Posterior cingulate gyrus (tissue), 11 donors: Measurements from ENCODE around the gene TMEM119.
"Not testable (repeated sequence)": the region's sequence is repeated elsewhere in the genome, so short reads cannot be mapped to it uniquely, and the experiment has no call there.

Experiments used
- DNase-seq, 10 donors: peaks; one replicate each; pipeline versions ENCODE4 v3.0.0 to v3.0.0-alpha.2; 2020 to 2021; ENCODE audit warnings: mixed read lengths in 3 of 10
- intact Hi-C: fragments of 100-400 bp; cut with DNase I; formaldehyde crosslinking; loops from one replicate; pipeline ENCODE4 v1.15.1; 2023

The TMEM119 gene

DNA sequence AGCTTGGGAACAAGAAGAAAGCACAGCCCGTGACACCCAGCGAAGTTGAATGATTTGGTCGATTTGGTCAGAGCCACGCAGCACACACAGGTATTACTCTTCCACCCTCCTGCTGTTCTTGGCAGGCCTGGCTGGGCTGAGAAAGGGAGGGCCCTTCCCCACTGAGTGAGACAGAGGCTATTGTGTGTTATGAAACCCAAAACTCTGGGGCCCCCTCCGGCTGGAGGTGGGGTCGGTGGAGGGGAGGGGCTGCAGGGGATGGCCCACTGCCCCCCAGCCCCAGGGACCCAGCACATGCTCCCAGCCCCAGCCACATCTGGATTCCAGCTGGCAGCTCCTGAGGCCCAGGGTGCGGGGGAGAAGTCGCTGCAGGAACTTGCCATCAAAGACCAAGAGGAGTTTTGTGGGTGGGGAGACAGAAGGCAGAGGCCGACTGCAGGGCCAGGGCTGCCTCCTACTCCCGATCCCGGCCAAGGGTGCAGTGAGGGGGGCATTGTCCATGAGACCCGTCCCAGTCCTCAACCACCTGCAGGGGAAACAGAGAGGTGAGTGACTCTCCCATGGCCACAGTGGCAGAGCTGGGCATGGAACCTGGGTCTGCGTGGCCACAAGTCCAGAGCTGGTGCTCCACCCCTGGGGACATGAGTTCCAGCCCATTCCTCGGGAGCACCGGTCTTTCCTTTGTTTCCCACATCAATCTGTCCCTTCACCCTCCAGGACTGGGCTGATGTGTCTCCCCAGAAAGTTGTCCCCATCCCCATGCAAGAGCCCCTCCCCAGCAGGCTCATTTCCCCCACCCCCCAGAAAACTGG lies 8.7 kb downstream of the TMEM119 start:
- intact Hi-C loops = no loop called here
- DNase-seq = peak in 2 of 10 donors; percentile 63 to 74

DNA sequence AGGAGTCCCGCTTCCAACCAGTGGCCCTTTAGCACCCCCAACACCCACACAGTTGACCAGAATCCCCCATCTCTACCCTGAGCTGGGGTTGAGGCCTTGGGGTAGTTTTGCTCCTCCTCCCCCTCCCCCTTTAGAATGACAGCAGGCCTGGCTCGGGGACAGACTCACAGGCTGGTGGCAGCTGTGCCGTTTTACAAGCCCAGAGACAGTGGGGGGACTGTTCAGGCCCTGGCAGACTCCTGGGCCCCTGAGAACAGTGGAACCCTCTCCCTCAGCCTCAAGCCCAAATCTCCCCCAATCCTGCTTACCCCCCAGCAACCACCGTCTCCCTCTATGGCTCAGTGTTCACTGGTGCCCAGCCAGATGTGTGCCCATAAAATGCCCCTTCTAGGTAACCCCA lies 10.1 kb downstream of the TMEM119 start:
- peak in 9 of 10 donors; percentile 33 to 95 (median 68) for DNase-seq
- intact Hi-C loops = no loop called here

GRCh38 chr12:108586306-108586705 lies 11.6 kb downstream of the TMEM119 start:
- DNase-seq = peak in 1 of 10 donors; percentile 43
- intact Hi-C loops = no loop called here

DNA sequence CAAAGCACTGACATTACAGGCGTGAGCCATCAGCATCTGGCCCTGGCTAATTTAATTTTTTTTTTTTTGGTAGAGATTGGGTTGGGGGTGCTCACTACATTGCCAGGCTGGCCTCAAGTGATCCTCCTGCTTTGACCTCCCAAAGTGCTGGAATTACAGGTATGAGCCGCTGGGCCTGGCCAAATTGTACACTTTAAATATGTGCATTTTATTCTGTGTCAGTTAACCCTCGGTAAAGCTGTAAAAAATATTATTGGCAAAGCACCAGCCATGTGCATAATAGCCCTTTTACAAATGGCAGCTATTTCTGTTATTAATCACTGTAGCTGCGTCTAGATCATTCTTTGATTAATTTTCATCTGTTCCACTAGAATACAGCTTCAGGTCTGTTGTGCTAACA lies 12.0 kb downstream of the TMEM119 start:
- intact Hi-C loops = no loop called here
- DNase-seq = peak in 1 of 10 donors; percentile 22

DNA sequence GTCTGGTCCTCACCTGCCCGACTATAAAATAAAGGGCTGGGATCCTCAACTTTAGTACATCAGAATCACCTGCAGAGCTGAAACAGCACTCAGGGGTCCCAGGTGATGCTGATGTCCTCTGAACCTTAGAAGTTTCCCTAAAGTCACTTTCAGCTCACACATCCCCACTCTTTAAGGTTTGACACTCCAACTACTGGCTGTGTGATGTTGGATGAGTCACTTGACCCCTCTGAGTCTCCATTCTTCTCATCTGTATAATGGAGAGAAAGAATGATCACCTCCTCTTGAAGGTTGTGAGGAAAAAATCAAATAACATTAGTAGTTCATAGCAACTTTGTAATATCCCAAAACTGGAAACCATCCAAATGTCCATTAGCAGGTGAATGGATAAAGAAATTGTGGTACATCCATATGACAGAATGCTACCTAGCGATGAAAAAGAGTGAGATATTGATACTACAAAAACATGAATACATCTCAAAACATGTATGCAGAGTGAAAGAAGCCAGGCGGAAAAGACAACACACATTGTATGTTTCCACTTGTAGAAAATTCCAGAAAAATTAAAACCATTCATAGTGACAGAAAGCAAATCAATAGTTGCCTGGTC lies 13.3 kb downstream of the TMEM119 start:
- DNase-seq = no peak
- intact Hi-C loops = no loop called here

DNA sequence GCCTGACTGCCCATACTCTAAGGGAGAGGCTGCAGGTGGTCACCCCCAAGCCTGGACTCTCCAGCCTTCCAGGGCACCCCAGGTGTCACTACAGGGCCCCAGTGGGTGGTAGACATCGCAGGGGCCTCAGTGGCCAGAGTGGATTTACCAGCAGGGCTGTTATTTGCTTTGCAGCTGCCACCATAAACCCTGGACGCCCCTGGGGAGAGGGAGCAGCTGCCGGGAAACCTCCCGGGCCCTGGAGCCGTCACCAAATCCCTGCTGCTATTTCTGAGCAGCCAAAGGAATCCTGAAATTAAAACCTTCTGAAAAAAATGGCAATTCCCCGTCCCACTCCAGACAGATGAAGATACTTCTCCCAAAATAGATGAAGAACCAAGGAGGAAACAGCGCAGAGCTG lies 13.9 kb downstream of the TMEM119 start:
- peak in 2 of 10 donors; percentile 50 to 68 for DNase-seq
- intact Hi-C loops = no loop called here

- peak in 1 of 10 donors; percentile 60 for DNase-seq
- intact Hi-C loops = no loop called here
Observed at GRCh38 chr12:108582978-108583770, 14.7 kb downstream of the TMEM119 start.

- intact Hi-C loops = no loop called here
- peak in 1 of 10 donors; percentile 65 for DNase-seq
Observed at GRCh38 chr12:108582509-108582908, 15.4 kb downstream of the TMEM119 start.

DNA sequence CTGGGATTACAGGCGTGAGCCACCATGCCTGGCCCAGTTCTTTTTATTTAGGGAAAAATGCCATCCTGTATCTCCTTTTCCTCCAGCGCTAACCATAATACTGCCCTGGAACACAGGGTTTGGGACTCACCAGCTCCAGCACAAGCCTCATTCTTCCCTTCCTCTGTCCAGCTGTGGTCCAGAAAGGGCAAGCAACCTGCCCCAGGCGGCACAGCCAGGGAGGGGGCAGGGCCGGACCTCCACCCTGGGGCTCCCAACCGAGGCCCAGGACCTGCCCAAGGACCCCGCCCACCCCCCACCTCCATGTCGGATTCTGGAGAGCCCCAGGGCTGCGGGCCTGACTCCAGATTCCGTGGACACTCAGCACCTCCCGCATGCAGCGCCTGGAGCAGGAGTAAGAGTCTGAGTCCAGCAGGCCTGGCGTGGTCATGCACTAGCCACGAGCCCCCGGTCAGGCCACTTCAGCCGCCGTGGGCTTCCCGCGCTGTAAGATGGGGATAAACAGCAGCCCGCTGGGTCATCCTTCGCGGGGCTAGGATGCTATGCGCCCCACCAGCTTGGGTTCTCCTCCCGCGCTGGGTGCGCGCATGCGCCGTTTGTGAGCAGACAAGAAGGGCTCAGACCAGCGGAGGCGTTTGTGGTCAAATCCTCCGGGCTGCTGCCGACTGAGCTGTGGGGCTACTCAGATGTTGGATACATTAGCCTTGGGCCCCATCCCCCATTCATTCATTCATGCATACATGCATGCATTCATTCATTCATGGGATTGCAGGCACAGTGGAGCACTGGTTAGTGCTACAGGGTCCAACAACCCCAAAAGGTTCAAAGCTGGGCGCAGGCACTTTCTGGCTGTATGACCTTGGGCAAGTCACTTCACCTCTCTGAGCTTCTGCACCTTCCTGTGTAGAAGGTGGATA lies 16.3 kb downstream of the TMEM119 start:
- intact Hi-C loops = no loop called here
- peak in 1 of 10 donors; percentile 81 for DNase-seq

- intact Hi-C loops = no loop called here
- DNase-seq = peak in 1 of 10 donors; percentile 15
Observed at GRCh38 chr12:108580531-108580930, 17.4 kb downstream of the TMEM119 start.

DNA sequence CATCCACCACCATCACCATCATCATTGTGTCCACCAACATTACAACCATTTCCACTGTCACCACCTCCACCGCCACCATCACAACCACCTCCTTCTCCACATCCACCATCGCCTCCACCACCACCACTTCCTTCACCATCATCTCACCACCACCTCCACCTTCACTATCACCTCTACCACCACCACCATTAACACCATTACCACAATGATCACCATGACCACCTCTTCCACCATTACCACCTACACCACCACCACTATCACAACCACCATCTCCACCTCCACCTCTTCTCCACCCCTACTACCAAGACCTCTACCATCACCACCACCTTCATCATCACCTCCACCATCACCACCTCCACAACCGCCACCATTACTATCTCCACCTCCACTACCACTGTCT lies 19.1 kb downstream of the TMEM119 start:
- intact Hi-C loops = no loop called here
- peak in 1 of 10 donors; percentile 4 for DNase-seq

DNA sequence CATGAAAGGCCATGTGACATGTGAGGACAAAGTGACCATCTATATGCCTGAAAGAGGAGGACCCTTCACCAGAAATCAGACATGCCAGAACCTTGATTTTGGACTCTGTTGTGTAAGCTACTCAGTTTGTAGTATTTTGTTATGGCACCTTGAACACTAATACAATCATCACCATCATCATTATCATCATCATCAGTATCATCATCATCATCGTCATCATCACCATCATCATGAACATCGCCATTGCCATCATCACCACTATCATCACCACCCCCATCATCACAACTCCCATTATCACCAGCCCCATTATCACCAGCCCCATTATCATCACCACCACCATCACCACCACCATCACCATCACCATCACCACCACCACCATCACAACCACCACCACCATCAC lies 19.6 kb downstream of the TMEM119 start:
- intact Hi-C loops = no loop called here
- DNase-seq = no peak

DNA sequence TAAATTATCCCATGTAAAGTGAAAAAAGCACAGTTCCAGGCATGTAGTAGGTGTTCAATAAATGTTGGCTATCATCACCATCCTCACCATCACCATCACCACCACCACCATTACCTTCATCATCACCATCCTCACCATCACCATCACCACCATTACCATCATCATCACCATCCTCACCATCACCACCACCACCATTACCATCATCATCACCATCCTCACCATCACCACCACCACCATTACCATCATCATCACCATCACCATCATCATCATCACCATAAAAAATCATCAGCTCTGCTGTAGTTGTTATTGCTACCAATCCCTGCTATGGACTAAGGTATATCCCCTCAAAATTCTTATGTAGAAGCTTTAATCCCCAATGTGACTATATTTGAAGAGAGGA lies 20.4 kb downstream of the TMEM119 start:
- DNase-seq = no peak
- intact Hi-C loops = no loop called here

GRCh38 chr12:108576660-108577234 lies 21.1 kb downstream of the TMEM119 start:
- DNase-seq = peak in 1 of 10 donors; percentile 26
- intact Hi-C loops = no loop called here

- peak in 1 of 10 donors; percentile 14 for DNase-seq
- intact Hi-C loops = no loop called here
Observed at GRCh38 chr12:108575199-108575912, 22.5 kb downstream of the TMEM119 start.

DNA sequence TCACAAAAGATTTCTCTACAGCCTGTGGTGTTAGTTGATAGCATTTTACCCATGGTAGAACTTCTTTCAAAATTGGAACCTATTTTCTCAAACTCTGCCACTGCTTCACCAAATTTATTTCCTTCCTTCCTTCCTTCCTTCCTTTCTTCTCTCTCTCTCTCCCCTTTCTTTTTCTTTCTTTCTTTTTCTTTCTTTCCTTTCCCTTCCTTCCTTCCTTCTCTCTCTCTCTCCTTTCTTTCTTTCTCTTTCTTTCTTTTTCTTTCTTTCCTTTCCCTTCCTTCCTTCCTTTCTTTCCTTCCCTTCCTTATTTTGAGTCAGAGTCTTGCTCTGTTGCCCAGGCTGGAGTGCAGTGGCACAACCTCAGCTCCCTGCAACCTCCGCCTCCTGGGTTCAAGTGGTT lies 23.6 kb downstream of the TMEM119 start:
- intact Hi-C loops, DNase-seq: not testable (repeated sequence)

GRCh38 chr12:108573317-108573716 lies 24.6 kb downstream of the TMEM119 start:
- DNase-seq = no peak
- intact Hi-C loops = no loop called here

- no peak for DNase-seq
- intact Hi-C loops = no loop called here
Observed at GRCh38 chr12:108572166-108572790, 25.6 kb downstream of the TMEM119 start.
